PC-3 (cell line): ENCODE results near the gene EPS8L3. TPM values are rescaled to one million over a fixed set of nuclear protein-coding genes. Genes with fewer than 3 reads are reported as not detected.

Source experiments
- ATAC-seq: fragments of 200-7000 bp; cut with Tn5 transposase; 2 replicates; pipeline ENCODE4 v1.9.1; 2020; ENCODE audit warnings: mild to moderate bottlenecking, moderate library complexity
- BruUV-seq: library from RNA; stranded (reverse); fragments of 400-500 nt; replicated peaks from 2 replicates; lab custom pipeline; 2021; lab: Mats Ljungman, UMichigan
- CTCF ChIA-PET: fragments of 300-600 bp; sonication (Branson Sonifier 250); formaldehyde crosslinking; loops from one replicate; lab custom pipeline; 2022; ENCODE audit warnings: antibody characterized with exemption; lab: Charles Lee
- POLR2A ChIA-PET: fragments of 300-600 bp; sonication (Branson Sonifier 250); formaldehyde crosslinking; loops from one replicate; lab custom pipeline; 2022; ENCODE audit warnings: antibody characterized with exemption; ENCODE audit not compliant: unreplicated experiment; lab: Charles Lee
- DNase-seq: peaks from one replicate; pipeline ENCODE4 v3.0.0-alpha.2; 2015
- H2AFZ ChIP-seq: fragments of 300-600 bp; sonication (generic); 2 replicates; pipeline ENCODE4 v1.6.0; 2016; ENCODE audit warnings: antibody characterized with exemption, low read length
- H3F3A ChIP-seq: fragments of 300-600 bp; sonication (generic); one replicate; pipeline ENCODE4 v1.6.0; 2017; ENCODE audit warnings: antibody characterized with exemption, low read length, control low read depth, mild to moderate bottlenecking; ENCODE audit not compliant: unreplicated experiment
- H3K27ac ChIP-seq: fragments of 300-600 bp; sonication (generic); 2 replicates; pipeline ENCODE4 v1.5.1; 2016; ENCODE audit warnings: mild to moderate bottlenecking, low read length
- H3K27me3 ChIP-seq: fragments of 300-600 bp; sonication (generic); 2 replicates; pipeline ENCODE4 v1.6.1; 2016; ENCODE audit warnings: low read length, mixed read lengths
- H3K36me3 ChIP-seq: fragments of 300-600 bp; sonication (generic); 2 replicates; pipeline ENCODE4 v1.6.1; 2016; ENCODE audit warnings: low read depth, mixed run types, low read length, mixed read lengths
- H3K4me1 ChIP-seq: fragments of 300-600 bp; sonication (generic); 2 replicates; pipeline ENCODE4 v1.5.1; 2016; ENCODE audit warnings: low read length; ENCODE audit not compliant: insufficient read depth
- H3K4me2 ChIP-seq: fragments of 300-600 bp; sonication (generic); 2 replicates; pipeline ENCODE4 v1.6.0; 2016; ENCODE audit warnings: low read length
- H3K4me3 ChIP-seq: fragments of 300-600 bp; sonication (generic); 2 replicates; pipeline ENCODE4 v1.5.1; 2016; ENCODE audit warnings: mild to moderate bottlenecking, low read length, mixed read lengths
- H3K79me2 ChIP-seq: fragments of 300-600 bp; sonication (generic); 2 replicates; pipeline ENCODE4 v1.6.1; 2017; ENCODE audit warnings: low read length, mixed read lengths
- H3K9ac ChIP-seq: fragments of 300-600 bp; sonication (generic); 2 replicates; pipeline ENCODE4 v1.6.0; 2016; ENCODE audit warnings: mild to moderate bottlenecking, low read length
- H3K9me2 ChIP-seq: fragments of 300-600 bp; sonication (generic); replicated peaks from 2 replicates; pipeline ENCODE4 v1.6.1; 2016; ENCODE audit warnings: mixed run types, low read length, mixed read lengths
- H3K9me3 ChIP-seq: fragments of 300-600 bp; sonication (generic); 2 replicates; pipeline ENCODE4 v1.6.1; 2016; ENCODE audit warnings: low read length, mixed read lengths
- H4K20me1 ChIP-seq: fragments of 300-600 bp; sonication (generic); 2 replicates; pipeline ENCODE4 v1.6.1; 2016; ENCODE audit warnings: low read length, mixed read lengths
- EZH2 ChIP-seq: fragments of 300-600 bp; sonication (generic); IDR thresholded peaks from one replicate; pipeline ENCODE4 v1.6.1; 2017; ENCODE audit warnings: antibody characterized with exemption, mild to moderate bottlenecking, low read length; ENCODE audit not compliant: unreplicated experiment
- EZH2phosphoT487 ChIP-seq: fragments of 300-600 bp; sonication (generic); IDR thresholded peaks from 2 replicates; pipeline ENCODE4 v1.6.1; 2018; ENCODE audit warnings: mild to moderate bottlenecking, antibody characterized with exemption, low read length, borderline replicate concordance
- intact Hi-C: fragments of 100-400 bp; cut with micrococcal nuclease; formaldehyde crosslinking; loops from 2 replicates; pipeline ENCODE4 v1.9.0; 2023
- total RNA-seq: library from RNA; depleted of rRNA; stranded (reverse); fragments of >200 nt; gene quantifications from 2 replicates; pipeline ENCODE4 v1.2.3, GENCODE V29; 2014
- TF ChIP-seq, protein P1 (sequence below): fragments of 300-600 bp; sonication (generic); conservative IDR thresholded peaks from 2 replicates; pipeline ENCODE4 v1.5.1; 2017; ENCODE audit warnings: antibody characterized with exemption, low read depth, mild to moderate bottlenecking, low read length

EPS8L3 gene
- total RNA-seq, 1 experiment from 2014 or later: not detected

- Histone ChIP-seq H4K20me1 (no peaks in the 10 kb centered on the region), H3K27me3 (no peaks in the 10 kb centered on the region), H3K4me3 (no peak overlapping the region), H3K9me2 (no peaks in the 10 kb centered on the region), H3K9ac (no peak overlapping the region), H3K27ac (no peak overlapping the region), H3K36me3 (no peaks in the 10 kb centered on the region), H3F3A (no peaks in the 10 kb centered on the region), H3K4me1 (peaks cover 17% of the 10 kb centered on the region), H3K9me3 (no peaks in the 10 kb centered on the region), H2AFZ (no peak overlapping the region), H3K79me2 (no peaks in the 10 kb centered on the region), H3K4me2 (no peak overlapping the region)
- ChIA-PET POLR2A (no interaction called here), CTCF (no interaction called here)
- ATAC-seq (no peak), DNase-seq (no peak)
- intact Hi-C loops: no loop called here
- BruUV-seq: no TSS peak
- TF ChIP-seq EZH2 (no peak), EZH2phosphoT487 (no peak)
- TF ChIP-seq, protein P1, sequence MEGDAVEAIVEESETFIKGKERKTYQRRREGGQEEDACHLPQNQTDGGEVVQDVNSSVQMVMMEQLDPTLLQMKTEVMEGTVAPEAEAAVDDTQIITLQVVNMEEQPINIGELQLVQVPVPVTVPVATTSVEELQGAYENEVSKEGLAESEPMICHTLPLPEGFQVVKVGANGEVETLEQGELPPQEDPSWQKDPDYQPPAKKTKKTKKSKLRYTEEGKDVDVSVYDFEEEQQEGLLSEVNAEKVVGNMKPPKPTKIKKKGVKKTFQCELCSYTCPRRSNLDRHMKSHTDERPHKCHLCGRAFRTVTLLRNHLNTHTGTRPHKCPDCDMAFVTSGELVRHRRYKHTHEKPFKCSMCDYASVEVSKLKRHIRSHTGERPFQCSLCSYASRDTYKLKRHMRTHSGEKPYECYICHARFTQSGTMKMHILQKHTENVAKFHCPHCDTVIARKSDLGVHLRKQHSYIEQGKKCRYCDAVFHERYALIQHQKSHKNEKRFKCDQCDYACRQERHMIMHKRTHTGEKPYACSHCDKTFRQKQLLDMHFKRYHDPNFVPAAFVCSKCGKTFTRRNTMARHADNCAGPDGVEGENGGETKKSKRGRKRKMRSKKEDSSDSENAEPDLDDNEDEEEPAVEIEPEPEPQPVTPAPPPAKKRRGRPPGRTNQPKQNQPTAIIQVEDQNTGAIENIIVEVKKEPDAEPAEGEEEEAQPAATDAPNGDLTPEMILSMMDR: no peak
Measured at GRCh38 chr1:109765896-109766615, 2.3 kb upstream of the EPS8L3 start.

GRCh38 chr1:109765483-109765815 is 1.7 kb upstream of the EPS8L3 start:
- no peaks in the 10 kb centered on the region for H3K79me2 ChIP-seq
- ATAC-seq: no peak
- no peaks in the 10 kb centered on the region for H3K27me3 ChIP-seq
- H3K9ac ChIP-seq: no peak overlapping the region
- H3K27ac ChIP-seq: no peak overlapping the region
- TF ChIP-seq, protein P1: no peak
- no peak for TF ChIP-seq EZH2
- H3K9me3 ChIP-seq: no peaks in the 10 kb centered on the region
- H3K4me1 ChIP-seq: peaks cover 17% of the 10 kb centered on the region
- H3K9me2 ChIP-seq: no peaks in the 10 kb centered on the region
- H3K36me3 ChIP-seq: no peaks in the 10 kb centered on the region
- no peak overlapping the region for H3K4me2 ChIP-seq
- no peak overlapping the region for H2AFZ ChIP-seq
- no peaks in the 10 kb centered on the region for H4K20me1 ChIP-seq
- CTCF ChIA-PET: no interaction called here
- DNase-seq: no peak
- BruUV-seq: no TSS peak
- intact Hi-C loops: no loop called here
- no peak overlapping the region for H3K4me3 ChIP-seq
- POLR2A ChIA-PET: no interaction called here
- no peaks in the 10 kb centered on the region for H3F3A ChIP-seq

GRCh38 chr1:109764561-109765482 is 1.1 kb upstream of the EPS8L3 start:
- Histone ChIP-seq H4K20me1 (no peaks in the 10 kb centered on the region), H3K4me3 (no peak overlapping the region), H3K4me2 (no peak overlapping the region), H3K9me2 (no peaks in the 10 kb centered on the region), H3K36me3 (no peaks in the 10 kb centered on the region), H2AFZ (no peak overlapping the region), H3F3A (no peaks in the 10 kb centered on the region), H3K9ac (no peak overlapping the region), H3K4me1 (peaks cover 17% of the 10 kb centered on the region), H3K79me2 (no peaks in the 10 kb centered on the region), H3K27me3 (no peaks in the 10 kb centered on the region), H3K27ac (no peak overlapping the region), H3K9me3 (no peaks in the 10 kb centered on the region)
- CTCF ChIA-PET: no interaction called here
- DNase-seq: no peak
- BruUV-seq: no TSS peak
- intact Hi-C loops: no loop called here
- ATAC-seq: no peak
- TF ChIP-seq, protein P1: no peak
- TF ChIP-seq EZH2phosphoT487: no peak
- TF ChIP-seq EZH2: no peak
- POLR2A ChIA-PET: no interaction called here
